ENCODE data around the gene MAGOHB.
"Not testable (repeated sequence)": the region's sequence is repeated elsewhere in the genome, so short reads cannot be mapped to it uniquely, and the experiment has no call there.

MAGOHB gene

GRCh38 chr12:10611258-10611657 lies 2.2 kb downstream of the MAGOHB start:
- not testable (repeated sequence) for DNase-seq

GRCh38 chr12:10610188-10610587 lies 3.2 kb downstream of the MAGOHB start:
- DNase-seq: no peak

GRCh38 chr12:10607885-10608458 lies 5.4 kb downstream of the MAGOHB start:
- DNase-seq: no peak

DNA sequence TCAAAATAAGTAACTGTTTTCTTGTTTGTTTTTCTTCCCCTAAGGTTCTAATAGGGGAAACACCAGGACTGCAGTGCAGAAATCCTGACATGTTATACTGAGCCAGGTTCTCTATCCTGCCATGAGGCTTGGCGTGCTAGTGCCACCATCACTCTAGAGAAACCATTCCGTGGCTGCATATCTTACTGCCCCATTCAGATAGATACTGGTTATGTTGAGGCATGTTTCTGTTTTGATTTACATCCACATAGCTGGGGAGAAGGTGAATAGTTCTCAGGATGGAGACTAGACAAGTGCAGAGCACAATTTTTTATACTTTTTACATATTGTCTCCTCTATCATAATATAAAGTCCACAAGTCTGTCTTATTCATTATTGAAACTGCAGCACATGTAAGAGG lies 11.5 kb downstream of the MAGOHB start:
- DNase-seq: no peak

DNA sequence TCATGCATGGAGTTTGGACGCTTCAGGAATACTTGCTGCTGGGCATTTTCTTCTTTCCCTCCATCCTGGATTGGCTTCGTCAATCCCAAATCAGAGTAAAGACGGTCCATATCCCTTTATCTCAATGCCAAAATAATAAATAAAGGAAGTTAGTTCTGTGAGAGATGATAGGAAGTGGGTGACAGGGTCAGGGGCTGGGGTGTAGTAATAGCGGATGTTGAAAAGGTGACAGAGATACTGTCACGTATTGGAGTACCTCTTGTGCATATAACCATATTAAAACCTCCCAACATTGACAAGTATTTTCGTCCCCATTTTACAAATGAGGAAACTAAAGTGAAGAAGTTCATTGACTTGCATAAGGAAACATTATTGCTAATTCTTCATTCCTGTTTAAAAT lies 12.4 kb downstream of the MAGOHB start:
- no peak for DNase-seq

DNA sequence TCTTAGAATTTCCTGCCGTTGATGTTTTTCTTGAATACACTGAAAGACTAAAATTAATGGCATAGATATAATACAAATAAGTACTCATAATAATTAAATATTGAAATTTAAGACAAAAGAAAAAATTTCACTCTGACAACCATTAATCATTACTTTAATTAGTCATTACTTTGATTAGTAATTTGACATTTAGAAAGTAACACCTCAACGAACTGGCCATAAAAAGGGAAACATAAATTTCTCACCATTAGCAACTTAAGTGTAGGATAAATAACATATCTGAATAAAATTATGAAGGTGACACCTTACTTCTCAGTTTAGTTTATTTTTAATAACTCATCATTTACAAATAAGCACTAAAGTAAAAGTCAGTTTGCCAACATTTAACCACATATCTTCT lies 17.5 kb downstream of the MAGOHB start:
- no peak for DNase-seq

DNA sequence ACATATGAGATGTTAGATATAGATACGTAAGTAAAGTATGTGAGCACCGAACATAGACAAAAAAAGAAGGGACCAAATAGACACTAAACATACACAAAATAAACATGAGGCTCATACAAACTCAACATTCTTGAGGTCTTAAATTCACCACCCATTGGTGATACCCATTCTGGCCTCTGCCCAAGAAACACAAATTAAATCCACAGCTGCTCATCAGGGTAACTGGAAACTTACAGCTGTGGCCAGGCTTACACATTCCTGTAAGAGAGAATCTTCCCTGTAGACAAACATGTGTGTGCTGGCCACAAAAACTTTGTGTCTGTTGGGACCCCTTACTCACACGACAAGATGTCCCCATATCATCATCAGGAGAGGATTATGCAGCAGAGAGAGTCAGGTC lies 22.4 kb downstream of the MAGOHB start:
- no peak for DNase-seq

- DNase-seq: no peak
These were observed 29.0 kb downstream of the MAGOHB start for GRCh38 chr12:10584415-10584814.

GRCh38 chr12:10582704-10583103 lies 30.7 kb downstream of the MAGOHB start:
- DNase-seq: no peak

DNA sequence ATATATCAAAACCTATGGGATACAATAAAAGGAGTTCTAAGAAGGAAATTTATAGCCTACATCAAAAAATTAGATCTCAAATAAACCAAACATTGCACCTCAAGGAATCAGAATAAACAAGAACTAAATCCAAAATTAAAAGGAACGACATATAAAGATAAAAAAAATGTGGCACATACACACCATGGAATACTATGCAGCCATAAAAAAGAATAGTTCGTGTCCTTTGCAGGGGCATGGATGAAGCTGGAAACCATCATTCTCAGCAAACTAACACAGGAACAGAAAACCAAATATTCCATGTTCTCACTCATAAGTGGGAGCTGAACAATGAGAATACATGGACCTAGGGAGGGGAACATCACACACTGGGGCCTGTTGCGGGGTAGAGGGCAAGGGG lies 31.3 kb downstream of the MAGOHB start:
- not testable (repeated sequence) for DNase-seq

DNA sequence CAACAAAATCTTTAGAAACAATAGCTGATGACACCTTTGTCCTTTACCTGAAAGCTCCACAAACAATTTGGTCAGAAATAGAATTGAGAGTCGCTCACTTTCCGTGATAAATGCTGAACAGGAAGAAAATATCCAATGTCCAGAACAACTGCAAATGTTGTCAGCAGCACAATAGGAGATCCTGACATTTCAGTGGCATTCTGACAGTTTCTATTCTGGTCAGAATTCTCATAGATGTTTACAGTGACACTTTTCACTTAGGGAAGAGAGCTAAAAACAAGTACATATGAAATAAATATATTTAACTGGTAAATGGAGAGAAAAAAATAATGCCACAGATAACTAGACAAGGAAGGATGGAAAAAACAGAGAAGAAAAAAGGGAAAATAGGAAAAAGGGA lies 39.1 kb downstream of the MAGOHB start:
- DNase-seq: no peak

- DNase-seq: not testable (repeated sequence)
These were observed 41.4 kb downstream of the MAGOHB start for GRCh38 chr12:10572021-10572490.

DNA sequence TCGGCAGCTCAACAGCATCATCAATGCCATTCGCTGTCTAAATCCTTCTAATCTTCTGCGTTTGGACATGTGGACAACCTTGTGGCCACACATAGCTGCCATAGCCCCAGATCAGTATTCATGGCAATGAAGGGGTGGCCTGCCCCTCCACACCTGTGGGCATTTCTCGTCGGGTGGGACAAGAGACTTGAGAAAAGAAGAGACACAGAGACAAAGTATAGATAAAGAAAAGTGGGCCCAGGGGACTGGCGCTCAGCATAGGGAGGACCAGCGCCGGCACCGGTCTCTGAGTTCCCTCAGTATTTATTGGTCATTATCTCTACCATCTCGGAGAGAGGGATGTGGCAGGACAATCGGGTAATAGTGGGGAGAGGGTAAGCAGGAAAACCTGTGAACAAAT lies 42.3 kb downstream of the MAGOHB start:
- no peak for DNase-seq

DNA sequence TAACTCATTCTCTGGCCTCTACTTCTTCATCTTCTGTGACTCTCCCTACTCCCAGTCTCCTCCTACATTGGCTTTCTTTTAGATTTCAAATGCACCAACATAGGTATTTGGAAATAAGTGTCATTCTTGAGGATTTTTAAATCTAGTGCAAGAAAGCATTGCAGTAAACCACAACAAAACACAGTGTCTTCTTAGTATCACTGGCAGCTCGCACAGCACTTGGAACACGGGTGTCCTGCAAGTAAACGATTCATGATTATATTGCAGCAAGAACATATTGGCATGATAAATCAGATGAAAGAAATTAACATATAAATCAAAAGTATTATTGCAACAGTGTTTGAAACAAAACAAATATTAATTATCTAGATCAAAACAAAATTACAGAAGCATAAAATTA lies 45.6 kb downstream of the MAGOHB start:
- no peak for DNase-seq

GRCh38 chr12:10563966-10564365 lies 49.4 kb downstream of the MAGOHB start:
- no peak for DNase-seq

- no peak for DNase-seq
These were observed 50.4 kb downstream of the MAGOHB start for GRCh38 chr12:10563002-10563401.

DNA sequence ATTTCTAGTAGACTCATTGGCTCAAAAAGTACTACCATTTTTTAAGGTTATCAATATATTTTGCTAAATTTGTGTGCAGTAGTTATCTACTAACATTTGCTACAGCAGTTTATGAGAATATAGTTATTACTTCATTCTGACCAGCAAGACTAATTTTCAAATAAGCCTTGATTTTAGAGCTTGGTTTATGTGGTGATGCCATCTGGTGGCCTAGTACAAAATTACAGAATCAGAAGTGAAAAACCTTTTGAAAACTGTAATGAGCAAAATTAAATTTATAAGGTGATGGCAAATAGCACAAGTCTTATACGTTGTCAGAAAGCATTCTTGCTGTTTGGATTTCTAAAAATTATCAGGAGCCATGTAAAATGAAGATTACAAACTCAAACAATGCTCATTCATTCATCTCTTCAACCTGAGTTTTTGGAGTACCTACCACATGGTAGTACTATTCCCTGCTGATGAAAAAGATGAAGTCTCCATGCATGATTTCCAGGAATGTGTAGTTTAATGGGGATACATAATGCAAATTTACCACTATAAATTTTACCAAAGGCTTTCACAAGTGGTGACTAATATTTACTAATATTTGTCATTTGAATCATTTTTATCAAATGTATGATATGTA lies 51.0 kb downstream of the MAGOHB start:
- DNase-seq: no peak

DNA sequence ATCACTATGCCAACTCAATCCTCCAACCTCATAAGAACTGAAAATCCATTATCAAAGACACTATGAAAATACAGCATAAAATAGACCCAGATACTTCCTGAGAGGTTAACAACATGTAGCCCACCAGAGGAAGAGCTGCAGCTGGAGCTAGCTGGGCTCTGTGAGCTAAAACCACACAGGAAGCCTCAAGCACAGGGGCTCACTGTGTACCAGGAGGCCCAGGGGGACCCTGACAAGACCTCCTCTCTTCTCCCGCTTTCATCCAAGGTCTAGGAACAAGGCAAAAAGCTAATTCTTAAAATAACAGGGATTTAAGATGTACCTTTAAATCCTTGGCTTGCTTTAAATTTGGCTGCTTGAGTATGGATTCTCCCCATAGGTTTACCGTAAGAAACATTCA lies 54.2 kb downstream of the MAGOHB start:
- peak; percentile 6 for DNase-seq

GRCh38 chr12:10558789-10559188 lies 54.6 kb downstream of the MAGOHB start:
- no peak for DNase-seq

DNA sequence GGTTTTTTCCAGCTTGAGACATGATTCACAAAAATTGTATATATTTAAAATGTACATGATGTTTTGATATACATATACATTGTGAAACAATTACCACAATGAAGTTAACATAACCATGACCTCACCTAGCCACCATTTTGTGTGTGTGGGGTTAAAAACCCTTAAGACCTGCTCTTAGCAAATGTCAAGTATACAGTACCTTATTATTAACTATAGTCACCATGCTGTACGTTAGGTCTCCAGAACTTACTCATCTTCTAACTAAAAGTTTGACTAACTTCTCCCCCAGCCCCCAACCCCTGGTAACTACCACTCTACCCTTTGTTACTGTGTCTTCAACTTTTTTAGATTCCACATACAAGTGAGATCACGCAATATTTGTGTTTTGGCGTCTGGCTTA lies 55.1 kb downstream of the MAGOHB start:
- no peak for DNase-seq

DNA sequence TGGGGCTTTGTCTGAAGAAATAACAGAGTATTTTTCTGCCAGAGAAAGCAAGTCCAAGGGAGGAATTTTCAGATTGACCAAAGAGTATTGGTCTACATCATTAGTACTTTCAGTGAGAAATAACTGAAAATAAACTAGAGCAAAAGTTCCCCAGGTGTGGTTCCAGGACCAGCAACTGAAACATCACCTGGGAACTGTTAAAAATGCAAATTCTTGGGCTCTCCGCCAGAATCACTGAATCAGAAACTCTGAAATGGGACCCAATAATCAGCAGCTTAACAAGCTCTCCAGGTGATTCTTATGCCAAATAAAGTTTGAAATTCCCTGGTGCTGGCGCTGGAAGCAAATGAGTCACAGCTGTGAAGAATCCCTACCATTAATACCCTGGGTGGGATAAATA lies 55.6 kb downstream of the MAGOHB start:
- no peak for DNase-seq

- DNase-seq: no peak
These were observed 56.1 kb downstream of the MAGOHB start for GRCh38 chr12:10557329-10557728.

DNA sequence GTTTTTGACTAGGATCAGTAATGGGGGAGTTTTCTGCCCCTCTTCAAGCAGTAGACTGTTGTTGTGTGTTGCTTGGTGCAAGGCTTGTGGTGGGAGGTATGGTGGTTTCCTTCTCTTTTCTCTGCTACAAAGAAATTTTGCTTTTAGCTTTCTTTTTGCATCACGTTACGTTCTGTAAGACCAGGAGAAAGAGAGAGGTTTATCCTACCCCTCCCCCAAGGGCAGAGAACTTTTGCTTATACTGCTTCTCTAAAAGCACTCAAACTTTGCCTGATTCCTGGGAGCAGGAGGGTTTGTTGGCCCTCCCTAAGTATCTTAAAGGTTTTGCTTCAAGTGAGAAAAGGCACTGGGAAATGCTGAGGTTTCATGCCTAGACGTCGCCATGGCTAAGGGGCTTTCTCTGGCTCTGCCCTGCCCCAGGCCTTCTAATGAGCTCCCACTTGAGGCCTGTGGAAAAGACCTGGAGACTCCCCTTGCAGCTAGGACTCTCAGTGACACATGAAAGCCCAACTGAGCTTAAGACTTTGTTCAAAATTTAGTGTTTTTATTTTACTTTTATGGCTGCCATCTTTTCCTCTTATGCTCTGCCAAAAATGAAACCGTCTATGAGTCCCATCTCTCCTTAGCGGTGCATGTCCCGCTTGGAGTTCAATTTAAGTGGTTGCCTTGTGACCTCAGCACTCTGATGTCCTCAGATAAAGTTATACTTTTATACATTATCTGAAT lies 58.5 kb downstream of the MAGOHB start:
- DNase-seq: no peak

GRCh38 chr12:10554228-10554755 lies 59.1 kb downstream of the MAGOHB start:
- DNase-seq: no peak
